Natural killer cell (primary cell): ENCODE results near the gene CNIH4. TPM values are rescaled to one million over a fixed set of nuclear protein-coding genes. Genes with fewer than 3 reads are reported as not detected.
"Not testable (repeated sequence)": the region's sequence is repeated elsewhere in the genome, so short reads cannot be mapped to it uniquely, and the experiment has no call there.

ENCODE experiments used
- ATAC-seq, 3 donors: fragments of 150-1000 bp in 2 of 3; fragments of 200-7000 bp in 1 of 3; cut with Tn5 transposase; 1 replicate in 1 of 3; 2 replicates in 2 of 3; pipeline ENCODE4 v1.10.0; 2021; ENCODE audit warnings: mild to moderate bottlenecking in 2 of 3, moderate library complexity in 2 of 3
- DNase-seq, 2 donors: peaks; one replicate each; pipeline versions ENCODE4 v3.0.0 to v3.0.0-alpha.2; 2013 to 2021; ENCODE audit warnings: mixed read lengths in 1 of 2
- H3K27ac ChIP-seq: one replicate; pipeline ENCODE4 v1.5.1; 2013; ENCODE audit warnings: mild to moderate bottlenecking, low read length
- H3K27me3 ChIP-seq: one replicate; pipeline ENCODE4 v1.6.1; 2013; ENCODE audit warnings: low read length; ENCODE audit not compliant: control insufficient read depth, insufficient read depth
- H3K36me3 ChIP-seq: one replicate; pipeline ENCODE4 v1.6.1; 2013; ENCODE audit warnings: low read length; ENCODE audit not compliant: control insufficient read depth, insufficient read depth
- H3K4me1 ChIP-seq: one replicate; pipeline ENCODE4 v1.6.1; 2013; ENCODE audit warnings: low read length; ENCODE audit not compliant: control insufficient read depth, insufficient read depth
- H3K4me3 ChIP-seq: one replicate; pipeline ENCODE4 v1.5.1; 2013; ENCODE audit warnings: low read length
- H3K9me3 ChIP-seq: one replicate; pipeline ENCODE4 v1.6.1; 2013; ENCODE audit warnings: low read length; ENCODE audit not compliant: control insufficient read depth, insufficient read depth
- H3K27ac Mint-ChIP-seq, 2 donors: one replicate each; pipeline ENCODE4 v1.8.0; 2022; ENCODE audit warnings: mild to moderate bottlenecking in 2 of 2, mixed read lengths in 2 of 2, moderate library complexity in 1 of 2
- H3K27me3 Mint-ChIP-seq, 2 donors: one replicate each; pipeline ENCODE4 v1.8.0; 2022; ENCODE audit warnings: low read depth in 2 of 2, mixed read lengths in 2 of 2
- H3K36me3 Mint-ChIP-seq: one replicate; pipeline ENCODE4 v1.8.0; 2022; ENCODE audit warnings: mixed read lengths
- H3K4me1 Mint-ChIP-seq, 2 donors: one replicate each; pipeline ENCODE4 v1.8.0; 2022; ENCODE audit warnings: mixed read lengths in 2 of 2
- H3K4me3 Mint-ChIP-seq: one replicate; pipeline ENCODE4 v1.8.0; 2022; ENCODE audit warnings: mild to moderate bottlenecking, moderate library complexity, mixed read lengths
- H3K9me3 Mint-ChIP-seq, 2 donors: one replicate each; pipeline ENCODE4 v1.8.0; 2022; ENCODE audit warnings: mixed read lengths in 2 of 2
- WGBS: methylation state at CpG from one replicate; pipeline ENCODE4 v1.1.7; 2013; ENCODE audit warnings: missing lambda C conversion rate; ENCODE audit not compliant: insufficient coverage; 5-methylcytosine and 5-hydroxymethylcytosine counted together
- intact Hi-C: fragments of 100-400 bp; cut with micrococcal nuclease; formaldehyde crosslinking; loops from one replicate; pipeline ENCODE4 v1.14.2; 2022
- total RNA-seq, 4 donors: library from RNA; stranded (reverse); fragments of 120-200 nt in 1 of 4; gene quantifications; one replicate each; pipeline versions ENCODE4 v1.2.3 to v1.2.4, GENCODE V29; 2013 to 2022
- TF ChIP-seq, protein P1 (sequence below): fragments of 200-600 bp; IDR thresholded peaks from one replicate; pipeline ENCODE4 v1.8.0; 2022; ENCODE audit warnings: antibody characterized with exemption

Gene CNIH4
- total RNA-seq, 3 donors from 2014 or later (not counting 1 experiment from before 2014, with no cell fraction given), result 20.4 to 32.4 (median 27.3) TPM

DNA sequence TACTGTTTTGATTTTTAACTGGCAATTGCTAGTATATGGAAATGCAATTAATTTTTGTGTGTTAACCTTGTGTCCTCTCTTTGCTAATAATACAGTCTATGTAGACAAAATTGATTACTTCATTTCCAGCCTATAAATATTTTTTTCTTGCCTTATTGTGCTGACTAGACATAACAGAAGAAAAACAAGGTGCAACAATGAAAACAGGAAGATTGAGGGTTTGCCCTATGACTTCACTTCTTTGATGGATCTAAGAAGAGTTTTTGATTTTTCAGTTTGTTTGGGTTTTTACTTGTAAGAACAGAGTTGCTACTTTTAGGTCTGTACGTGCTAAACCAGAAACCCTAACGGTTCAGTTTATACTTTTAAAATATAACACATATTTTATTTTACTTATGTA lies 8.5 kb upstream of the CNIH4 start:
- Mint-ChIP-seq H3K4me1 (no peaks in the 10 kb centered on the region), H3K27ac (no peak overlapping the region), H3K9me3 (peaks cover 0 to 3% of the 10 kb centered on the region in 2 donors), H3K36me3 (peaks cover 6% of the 10 kb centered on the region), H3K4me3 (no peak overlapping the region), H3K27me3 (peaks cover 0 to 2% of the 10 kb centered on the region in 2 donors)
- Histone ChIP-seq H3K4me1 (no peaks in the 10 kb centered on the region), H3K36me3 (no peaks in the 10 kb centered on the region), H3K27ac (no peak overlapping the region), H3K9me3 (peaks cover 15% of the 10 kb centered on the region), H3K27me3 (no peaks in the 10 kb centered on the region), H3K4me3 (no peak overlapping the region)
- ATAC-seq (no peak), DNase-seq (peak in 1 of 2 donors; percentile 42)
- TF ChIP-seq, protein P1, sequence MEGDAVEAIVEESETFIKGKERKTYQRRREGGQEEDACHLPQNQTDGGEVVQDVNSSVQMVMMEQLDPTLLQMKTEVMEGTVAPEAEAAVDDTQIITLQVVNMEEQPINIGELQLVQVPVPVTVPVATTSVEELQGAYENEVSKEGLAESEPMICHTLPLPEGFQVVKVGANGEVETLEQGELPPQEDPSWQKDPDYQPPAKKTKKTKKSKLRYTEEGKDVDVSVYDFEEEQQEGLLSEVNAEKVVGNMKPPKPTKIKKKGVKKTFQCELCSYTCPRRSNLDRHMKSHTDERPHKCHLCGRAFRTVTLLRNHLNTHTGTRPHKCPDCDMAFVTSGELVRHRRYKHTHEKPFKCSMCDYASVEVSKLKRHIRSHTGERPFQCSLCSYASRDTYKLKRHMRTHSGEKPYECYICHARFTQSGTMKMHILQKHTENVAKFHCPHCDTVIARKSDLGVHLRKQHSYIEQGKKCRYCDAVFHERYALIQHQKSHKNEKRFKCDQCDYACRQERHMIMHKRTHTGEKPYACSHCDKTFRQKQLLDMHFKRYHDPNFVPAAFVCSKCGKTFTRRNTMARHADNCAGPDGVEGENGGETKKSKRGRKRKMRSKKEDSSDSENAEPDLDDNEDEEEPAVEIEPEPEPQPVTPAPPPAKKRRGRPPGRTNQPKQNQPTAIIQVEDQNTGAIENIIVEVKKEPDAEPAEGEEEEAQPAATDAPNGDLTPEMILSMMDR, result no peak
- intact Hi-C loops, result no loop called here
- no CpG with 5 or more reads among the region's 2 CpGs for WGBS

DNA sequence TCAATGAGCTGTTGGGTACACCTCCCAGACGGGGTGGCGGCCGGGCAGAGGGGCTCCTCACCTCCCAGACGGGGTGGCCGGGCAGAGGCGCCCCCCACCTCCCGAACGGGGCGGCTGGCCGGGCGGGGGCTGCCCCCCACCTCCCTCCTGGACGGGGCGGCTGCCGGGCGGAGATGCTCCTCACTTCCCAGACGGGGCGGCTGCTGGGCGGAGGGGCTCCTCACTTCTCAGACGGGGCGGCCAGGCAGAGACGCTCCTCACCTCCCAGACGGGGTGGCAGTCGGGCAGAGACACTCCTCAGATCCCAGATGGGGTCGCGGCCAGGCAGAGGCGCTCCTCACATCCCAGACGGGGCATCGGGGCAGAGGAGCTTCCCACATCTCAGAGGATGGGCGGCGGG lies 7.0 kb upstream of the CNIH4 start:
- peaks cover 9 to 11% of the 10 kb centered on the region in 2 donors for H3K4me1 Mint-ChIP-seq
- not testable (repeated sequence) for H3K27me3 ChIP-seq, H3K9me3 Mint-ChIP-seq, DNase-seq, ATAC-seq, H3K27ac ChIP-seq, H3K27ac Mint-ChIP-seq, H3K4me3 Mint-ChIP-seq, H3K4me1 ChIP-seq, H3K36me3 ChIP-seq, H3K36me3 Mint-ChIP-seq, H3K27me3 Mint-ChIP-seq, H3K4me3 ChIP-seq, H3K9me3 ChIP-seq
- intact Hi-C loops, result loop anchor here (10.0 kb wide), 1 partner anchor 355 kb away; no protein-coding TSS in a partner anchor
- 96% methylated on average over 30 of the region's 30 CpGs for WGBS

DNA sequence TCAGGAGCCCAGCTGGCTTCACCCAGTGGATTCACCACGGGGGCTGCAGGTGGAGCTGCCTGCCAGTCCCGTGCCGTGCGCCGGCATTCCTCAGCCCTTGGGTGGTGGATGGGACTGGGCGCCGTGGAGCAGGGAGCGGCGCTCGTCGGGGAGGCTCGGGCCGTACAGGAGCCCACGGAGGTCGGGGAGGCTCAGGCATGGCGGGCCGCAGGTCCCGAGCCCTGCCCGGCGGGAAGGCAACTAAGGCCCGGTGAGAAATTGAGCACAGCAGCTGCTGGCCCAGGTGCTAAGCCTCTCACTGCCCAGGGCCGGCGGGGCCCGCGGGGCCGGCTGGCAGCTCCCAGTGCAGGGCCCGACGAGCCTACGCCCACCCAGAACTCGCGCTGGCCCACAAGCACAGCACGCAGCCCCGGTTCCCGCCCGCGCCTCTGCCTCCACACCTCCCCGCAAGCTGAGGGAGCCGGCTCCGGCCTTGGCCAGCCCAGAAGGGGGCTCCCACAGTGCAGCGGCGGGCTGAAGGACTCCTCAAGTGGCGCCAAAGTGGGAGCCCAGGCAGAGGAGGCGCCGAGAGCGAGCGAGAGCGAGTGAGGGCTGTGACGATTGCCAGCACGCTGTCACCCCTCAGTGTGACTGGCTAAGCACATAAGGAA lies 4.1 kb upstream of the CNIH4 start:
- WGBS, result 94% methylated on average over 49 of the region's 49 CpGs
- peaks cover 16 to 18% of the 10 kb centered on the region in 2 donors for H3K4me1 Mint-ChIP-seq
- not testable (repeated sequence) for H3K36me3 Mint-ChIP-seq, H3K4me3 ChIP-seq, H3K27ac Mint-ChIP-seq, H3K4me3 Mint-ChIP-seq, DNase-seq, ATAC-seq, H3K27ac ChIP-seq, H3K36me3 ChIP-seq, H3K27me3 ChIP-seq, H3K9me3 ChIP-seq, H3K9me3 Mint-ChIP-seq, H3K4me1 ChIP-seq, H3K27me3 Mint-ChIP-seq
- intact Hi-C loops, result loop anchor here (10.0 kb wide), 1 partner anchor 358 kb away; no protein-coding TSS in a partner anchor

DNA sequence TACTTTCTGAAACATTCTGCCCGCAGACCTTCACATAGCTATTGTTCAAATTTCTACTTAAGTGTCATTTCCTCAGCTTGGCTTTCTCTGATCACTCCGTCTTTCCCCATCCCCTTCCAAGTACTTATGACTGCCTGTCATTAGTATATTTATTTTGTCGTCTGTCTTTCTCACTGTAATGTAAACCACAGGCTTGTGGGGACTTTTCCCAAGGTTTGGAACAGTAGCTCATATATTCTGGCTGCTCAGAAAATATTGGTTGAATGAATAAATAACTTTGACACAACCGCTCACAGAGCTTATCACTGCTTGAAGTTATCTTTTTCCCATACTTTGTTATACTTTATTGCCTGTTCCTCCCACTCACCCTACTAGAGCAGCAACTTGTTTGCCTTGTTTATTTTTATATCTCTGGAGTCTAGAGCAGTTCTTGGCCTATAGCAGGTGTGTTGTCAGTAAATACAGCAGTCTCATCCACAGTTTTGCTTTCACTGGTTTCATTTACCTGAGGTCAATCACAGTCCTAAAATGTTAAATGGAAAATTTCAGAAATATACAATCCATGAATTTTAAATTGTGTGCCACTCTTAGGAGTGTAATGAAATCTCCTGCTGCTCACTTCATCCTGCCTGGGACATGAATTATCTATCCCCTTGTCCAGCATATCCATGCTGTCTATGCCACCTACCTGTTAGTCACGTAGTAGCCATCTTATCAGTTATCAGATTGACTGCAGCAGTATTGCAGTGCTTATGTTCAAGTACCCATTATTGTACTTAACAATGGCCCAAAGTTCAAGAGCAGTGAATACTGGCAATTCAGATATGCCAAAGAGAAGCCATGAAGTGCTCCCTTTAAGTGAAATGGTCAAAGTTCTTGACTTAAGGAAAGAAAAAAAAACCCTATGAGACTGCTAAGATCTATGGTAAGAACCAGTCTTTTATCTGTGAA lies 2.4 kb upstream of the CNIH4 start:
- Mint-ChIP-seq H3K27me3 (no peaks in the 10 kb centered on the region), H3K27ac (peak overlapping the region; percentile 10 to 42), H3K9me3 (no peaks in the 10 kb centered on the region), H3K4me1 (peaks cover 33 to 35% of the 10 kb centered on the region in 2 donors), H3K36me3 (no peaks in the 10 kb centered on the region), H3K4me3 (no peak overlapping the region)
- Histone ChIP-seq H3K27ac (no peak overlapping the region), H3K27me3 (no peaks in the 10 kb centered on the region), H3K4me1 (peaks cover 14% of the 10 kb centered on the region), H3K9me3 (no peaks in the 10 kb centered on the region), H3K4me3 (no peak overlapping the region), H3K36me3 (no peaks in the 10 kb centered on the region)
- intact Hi-C loops, result loop anchor here (10.0 kb wide), 1 partner anchor 359 kb away; no protein-coding TSS in a partner anchor
- no peak for ATAC-seq
- TF ChIP-seq, protein P1, result no peak
- WGBS, result 75% methylated on average over 4 of the region's 5 CpGs
- no peak for DNase-seq
